CD4-positive, alpha-beta T cell treated with Interleukin-15 for 4 hours (primary cell): ENCODE measurements around the gene PPP1R12A.

ENCODE experiments used
- DNase-seq: peaks from one replicate; pipeline ENCODE4 v3.0.0-alpha.2; 2020; ENCODE audit warnings: low spot score

PPP1R12A gene

DNA sequence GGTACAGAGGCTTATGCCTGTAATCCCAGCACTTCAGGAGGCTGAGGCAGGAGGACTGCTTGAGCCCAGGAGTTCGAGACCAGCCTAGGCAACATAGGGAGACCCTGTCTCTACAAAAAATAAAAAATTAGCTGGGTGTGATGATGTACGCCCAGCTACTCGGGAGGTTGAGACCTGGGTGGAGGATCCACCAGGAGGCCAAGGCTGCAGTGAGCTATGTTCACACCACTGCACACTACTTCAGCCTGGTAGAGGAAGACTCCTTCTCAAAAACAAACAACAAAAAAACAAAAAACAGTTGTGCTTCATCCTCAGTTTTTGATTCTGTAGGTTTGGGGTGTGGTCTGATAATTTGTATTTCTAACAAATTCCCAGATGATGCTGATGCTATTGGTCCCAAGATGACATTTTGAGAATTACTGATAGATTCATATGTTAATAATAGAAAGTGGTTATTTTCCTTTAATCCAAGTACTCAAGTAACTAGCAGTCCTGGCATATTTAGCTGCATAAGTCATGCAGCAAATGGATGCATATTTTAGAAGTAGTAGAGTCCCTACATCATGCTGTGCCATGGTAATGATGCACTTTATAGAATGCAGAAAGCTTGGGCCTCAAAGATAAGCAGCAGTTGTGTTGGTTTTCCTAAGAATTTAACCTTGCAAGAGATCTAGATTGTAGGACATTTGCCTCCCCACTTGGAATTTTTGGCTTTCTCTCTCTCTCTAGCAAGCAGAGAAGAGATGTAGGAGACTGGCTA, 168.0 kb downstream of the PPP1R12A start:
- no peak for DNase-seq

DNA sequence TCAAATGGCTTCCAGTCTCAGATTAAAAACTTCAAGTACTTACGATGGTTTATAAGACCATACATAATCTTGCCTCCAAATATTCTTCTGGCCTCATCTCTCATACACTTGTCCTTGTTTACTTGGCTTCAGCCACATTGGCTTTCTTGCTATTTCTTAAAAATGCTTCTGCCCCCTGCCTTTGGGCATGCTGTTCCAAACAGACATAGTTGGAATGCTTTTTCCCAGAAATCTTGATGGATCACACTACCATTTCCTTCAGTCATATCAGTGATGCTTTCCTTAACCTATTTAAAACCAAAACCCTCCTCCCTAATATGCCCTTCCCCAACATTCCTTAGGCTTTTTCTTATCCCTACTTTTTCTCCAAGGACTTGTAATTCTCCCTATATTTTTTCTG, 169.7 kb downstream of the PPP1R12A start:
- DNase-seq: no peak

DNA sequence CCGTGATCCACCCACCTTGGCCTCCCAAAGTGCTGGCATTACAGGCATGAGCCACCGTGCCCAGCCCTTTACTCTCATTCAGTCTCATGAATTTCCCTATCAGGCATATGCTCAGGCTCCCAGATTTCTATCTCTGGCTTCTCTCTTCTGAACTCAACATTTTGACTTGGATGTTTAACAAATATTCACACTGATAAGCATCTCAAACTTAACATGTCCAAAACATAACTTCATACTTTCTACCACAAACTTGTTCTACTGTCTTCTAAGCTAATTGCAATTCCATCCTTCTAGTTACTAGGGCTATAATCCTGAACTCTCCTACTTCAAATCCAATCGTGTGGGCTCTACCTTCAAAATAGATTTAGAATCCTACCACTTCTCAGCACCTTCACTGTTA, 170.3 kb downstream of the PPP1R12A start:
- no peak for DNase-seq

DNA sequence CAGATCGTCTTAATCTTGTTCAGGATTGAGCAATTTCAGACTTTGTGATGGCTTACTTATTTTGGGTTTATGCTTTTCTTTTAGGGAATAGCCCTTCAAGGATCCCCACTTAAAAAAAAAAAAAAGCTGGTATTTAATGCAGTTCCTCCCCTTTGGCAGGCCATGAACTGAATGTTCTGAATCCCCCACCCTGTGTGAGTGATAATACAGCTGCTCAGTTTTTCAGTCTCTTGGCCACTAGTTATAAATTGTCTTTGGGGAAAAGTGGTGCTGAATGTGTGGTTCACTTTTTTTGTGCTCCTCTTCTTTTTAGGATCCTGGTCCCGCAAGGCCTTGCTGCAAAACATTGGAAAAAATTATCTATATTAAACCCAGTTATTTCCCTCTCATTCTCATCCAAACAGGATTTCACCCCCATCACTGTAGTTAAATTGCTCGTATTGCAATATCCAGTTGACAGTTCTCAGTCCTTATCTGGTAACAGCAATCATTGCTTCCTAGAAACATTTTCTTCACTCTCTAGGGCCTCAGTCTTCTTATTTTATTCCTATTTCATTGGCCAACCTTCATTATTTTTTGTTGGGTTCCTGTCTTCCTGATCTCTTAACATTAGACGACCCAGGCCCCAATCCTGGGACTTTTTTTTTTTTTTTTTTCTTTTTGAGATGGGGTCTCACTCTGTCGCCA, 171.0 kb downstream of the PPP1R12A start:
- no peak for DNase-seq

DNA sequence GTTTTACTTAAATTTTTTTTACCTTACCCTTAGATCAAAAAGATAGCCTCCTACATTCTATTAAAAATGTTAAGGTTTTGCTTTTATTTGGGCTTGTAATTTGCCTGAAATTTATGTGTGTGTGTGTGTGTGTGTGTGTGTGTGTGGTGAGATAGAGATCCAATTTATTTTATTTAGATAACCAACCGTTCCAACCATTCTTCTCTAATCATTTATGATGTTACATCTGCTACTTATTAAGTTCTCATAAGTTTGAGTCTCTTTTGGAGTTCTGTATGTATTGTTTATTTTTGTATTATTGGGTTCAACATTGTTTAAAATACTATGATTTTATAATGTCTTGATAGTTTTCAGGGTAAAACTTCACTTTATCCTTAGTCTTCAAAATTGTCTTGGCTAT, 173.6 kb downstream of the PPP1R12A start:
- no peak for DNase-seq

DNA sequence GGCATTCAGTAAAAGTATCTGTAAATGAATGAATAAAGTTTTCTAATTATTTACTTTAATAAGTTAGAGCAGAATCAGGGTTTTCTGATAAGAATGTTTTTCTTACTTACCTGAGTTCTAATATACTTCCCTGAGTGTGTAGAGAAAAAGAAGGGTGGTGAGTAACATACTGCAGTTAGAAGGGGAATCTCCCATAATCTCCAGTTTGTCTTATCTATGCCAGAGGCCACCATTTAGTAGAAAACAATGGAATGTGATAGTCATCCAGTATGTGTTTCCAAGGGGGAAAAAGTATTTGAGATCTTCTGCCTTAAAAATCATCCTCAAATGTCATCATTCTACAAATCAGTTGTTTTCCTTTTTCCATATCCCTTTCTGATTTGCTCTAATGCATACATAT, 187.6 kb downstream of the PPP1R12A start:
- DNase-seq: no peak

DNA sequence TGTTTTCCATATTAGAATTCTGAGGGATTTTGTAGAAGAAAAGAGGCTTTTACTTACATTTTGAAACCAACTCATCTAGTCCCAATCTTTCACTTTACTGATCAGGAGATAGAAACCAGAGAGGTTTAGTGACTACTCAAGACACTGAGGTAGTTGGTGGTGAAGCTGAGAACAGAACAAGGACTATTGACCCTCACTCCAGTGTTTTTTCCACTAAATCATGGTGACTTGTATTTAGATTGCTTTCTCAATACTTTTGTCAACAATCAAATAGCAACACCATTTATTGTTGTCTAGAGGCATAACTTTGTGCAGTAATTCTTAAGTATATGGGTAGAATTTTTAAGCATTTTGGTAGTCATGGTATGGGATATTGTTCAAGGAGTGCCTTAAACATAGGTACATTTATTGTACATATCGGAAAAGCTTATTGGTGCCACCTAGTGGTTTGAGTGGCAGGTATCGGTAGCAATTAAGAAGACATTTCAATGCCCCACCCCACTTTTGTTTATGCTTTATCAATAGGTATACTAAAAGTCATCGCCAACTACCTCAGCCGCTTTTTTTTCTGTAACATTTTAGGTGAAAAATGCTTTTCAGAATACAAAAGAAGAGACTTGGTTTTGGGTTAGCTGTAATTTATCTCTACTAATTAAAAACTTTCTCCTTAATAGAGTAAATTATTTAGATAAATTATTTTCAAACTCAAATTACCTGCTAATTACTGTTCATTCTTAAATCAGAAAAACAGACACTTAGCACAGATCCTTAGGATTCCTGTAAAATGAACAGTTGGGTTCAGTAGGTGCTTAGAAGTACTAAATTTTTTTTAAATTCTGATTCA, 196.8 kb downstream of the PPP1R12A start:
- peak; percentile 37 for DNase-seq

DNA sequence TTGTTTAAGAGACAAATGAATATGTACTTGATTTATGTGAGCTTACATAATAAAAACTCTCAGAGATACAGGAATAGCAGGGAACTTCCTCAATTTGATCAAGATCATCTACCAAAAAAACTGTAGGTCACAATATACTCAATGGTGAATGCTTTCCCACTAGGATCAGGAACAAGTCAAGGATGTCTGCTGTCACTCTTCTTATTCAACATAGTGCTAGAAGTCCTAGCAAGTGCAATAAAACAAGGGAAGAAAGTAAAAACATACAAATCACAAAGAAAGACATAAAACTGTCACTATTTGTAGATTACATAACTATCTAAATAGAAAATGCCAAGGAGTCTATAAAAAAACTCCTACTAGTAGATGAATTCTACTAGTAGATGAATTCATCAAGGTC, 202.3 kb downstream of the PPP1R12A start:
- DNase-seq: no peak

DNA sequence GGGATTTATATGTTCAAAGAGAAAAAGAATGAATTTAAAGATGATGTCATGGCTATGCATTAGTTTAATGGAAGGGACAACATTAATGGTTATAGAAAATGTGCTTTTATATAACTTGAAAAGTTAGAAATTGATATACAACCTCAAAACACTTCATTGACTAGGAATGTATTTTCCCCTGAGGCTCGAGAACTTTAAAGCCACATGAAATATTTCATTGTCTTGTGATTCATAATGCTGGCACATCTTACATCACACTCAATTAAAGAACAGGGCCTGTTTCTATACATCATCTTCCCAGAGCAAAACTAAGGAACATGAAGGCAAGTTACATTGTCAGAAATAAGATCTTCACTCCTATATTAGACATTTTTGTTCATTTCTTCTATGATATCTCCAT, 208.9 kb downstream of the PPP1R12A start:
- DNase-seq: no peak
